Fibroblast of peridontal ligament (primary cell): ENCODE results near the gene CTSD.
A peak's percentile ranks its signal among the peaks of the same experiment; 100 is the strongest.

Source experiments
- DNase-seq: peaks from one replicate; pipeline ENCODE4 v3.0.0-alpha.2; 2010; ENCODE audit errors: extremely low read depth

The CTSD gene

DNA sequence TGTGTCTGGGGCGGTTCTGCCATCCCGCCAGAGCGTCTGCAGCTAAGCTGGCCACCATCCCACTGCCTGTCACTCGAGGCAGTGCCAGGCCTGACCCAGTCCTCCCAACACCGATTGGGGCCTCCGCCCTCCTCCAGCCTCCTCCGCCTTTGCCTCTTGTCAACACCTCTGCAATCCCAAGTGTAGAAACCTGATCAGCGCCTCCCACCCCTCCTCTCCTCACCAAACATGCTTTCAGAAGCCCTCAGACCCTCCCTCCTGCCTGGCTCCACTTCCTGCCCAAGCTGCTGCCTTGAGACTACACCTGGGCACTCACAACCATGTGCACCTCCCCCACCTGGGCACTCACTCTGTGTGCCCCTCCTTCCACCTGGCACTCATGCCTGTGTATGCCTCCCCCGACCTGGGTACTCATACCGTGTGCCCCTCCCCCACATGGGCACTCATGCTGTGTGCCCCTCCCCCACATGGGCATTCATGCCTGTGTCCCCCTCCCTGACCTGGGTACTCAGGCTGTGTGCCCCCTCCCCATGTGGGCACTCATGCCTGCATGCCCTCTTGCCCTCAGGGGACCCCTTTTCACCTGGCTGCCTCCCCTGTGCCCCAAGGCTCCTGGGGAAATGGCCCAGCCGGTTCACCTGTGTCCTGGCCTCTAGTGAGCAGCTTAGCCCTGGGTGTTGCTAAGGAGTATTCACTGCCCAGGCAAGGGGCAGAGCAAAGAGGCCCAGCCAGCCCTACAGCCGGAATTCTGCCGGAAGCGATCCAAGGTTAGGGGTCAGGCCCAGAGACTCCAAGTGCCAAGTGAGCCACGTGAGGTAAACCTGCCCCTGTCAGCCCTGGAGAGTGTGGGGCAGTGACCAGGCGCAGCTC, 7.8 kb downstream of the CTSD start:
- no peak for DNase-seq

DNA sequence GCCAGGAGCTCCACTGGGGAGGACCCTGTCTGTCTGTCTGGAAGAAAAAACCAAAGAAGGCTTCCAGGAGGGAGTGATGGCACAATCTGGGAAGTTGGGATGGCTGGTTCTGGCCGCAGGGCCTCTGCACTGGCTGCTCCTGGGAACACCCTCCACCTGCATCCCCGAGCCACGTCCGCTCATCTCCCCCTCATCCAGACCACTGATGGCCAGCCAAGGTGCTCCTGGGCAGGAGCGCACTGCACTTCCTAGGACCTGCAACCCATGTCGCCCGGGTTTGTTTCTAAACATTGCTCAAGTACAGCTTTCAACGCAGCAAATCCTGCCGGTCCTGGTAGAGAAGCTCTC, 8.4 kb downstream of the CTSD start:
- DNase-seq: no peak

GRCh38 chr11:1754376-1755150, 9.2 kb downstream of the CTSD start:
- no peak for DNase-seq

DNA sequence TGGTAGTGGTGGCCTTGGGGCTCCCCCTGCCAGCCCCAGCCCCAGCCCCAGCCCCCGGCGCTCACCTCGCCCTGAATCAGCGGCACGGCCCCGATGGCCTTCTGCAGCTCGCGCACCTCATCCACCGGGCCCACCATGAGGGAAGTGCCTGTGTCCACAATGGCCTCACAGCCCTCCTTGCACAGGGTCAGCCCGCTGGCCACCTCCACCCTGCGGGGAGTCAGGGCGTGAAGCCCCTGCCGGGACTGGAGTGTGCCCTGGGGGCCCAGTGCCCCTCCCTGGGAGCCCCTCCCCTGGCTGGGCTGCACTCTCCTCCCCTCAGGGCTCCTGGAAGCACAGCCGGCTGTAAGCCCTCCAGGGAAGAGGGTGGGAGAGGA, 9.8 kb downstream of the CTSD start:
- no peak for DNase-seq

DNA sequence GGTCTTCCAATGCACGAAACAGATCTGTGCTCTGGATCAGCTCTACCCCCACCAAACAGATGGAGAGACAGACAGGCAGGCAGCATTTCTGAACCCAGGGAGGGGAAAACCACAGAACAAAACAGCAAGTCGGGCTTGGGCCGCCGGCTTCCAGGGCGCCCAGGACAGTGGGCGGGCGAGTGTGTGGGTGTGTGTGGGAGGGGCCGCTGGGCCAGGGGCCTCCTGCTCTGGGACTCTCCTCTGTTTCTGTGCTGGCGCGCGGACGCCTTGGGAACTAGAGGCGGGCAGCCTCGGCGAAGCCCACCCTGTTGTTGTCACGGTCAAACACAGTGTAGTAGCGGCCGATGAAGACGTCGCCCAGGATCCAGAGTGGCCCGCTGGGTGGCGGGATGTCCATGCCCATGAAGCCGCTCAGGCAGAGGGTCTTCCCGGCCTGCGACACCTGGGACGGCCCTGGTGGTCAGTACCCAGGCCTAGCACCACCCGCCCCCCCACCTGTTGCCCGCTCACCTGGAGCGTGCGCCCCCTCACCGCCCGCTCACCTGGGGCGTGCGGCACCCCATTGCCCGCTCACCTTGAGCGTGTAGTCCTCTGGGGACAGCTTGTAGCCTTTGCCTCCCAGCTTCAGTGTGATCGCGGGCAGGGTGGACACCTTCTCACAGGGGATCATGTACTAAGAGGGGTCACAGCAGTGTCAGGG, 10.3 kb downstream of the CTSD start:
- DNase-seq: no peak

GRCh38 chr11:1752907-1753228, 10.9 kb downstream of the CTSD start:
- DNase-seq: no peak

GRCh38 chr11:1751999-1752906, 11.5 kb downstream of the CTSD start:
- no peak for DNase-seq

DNA sequence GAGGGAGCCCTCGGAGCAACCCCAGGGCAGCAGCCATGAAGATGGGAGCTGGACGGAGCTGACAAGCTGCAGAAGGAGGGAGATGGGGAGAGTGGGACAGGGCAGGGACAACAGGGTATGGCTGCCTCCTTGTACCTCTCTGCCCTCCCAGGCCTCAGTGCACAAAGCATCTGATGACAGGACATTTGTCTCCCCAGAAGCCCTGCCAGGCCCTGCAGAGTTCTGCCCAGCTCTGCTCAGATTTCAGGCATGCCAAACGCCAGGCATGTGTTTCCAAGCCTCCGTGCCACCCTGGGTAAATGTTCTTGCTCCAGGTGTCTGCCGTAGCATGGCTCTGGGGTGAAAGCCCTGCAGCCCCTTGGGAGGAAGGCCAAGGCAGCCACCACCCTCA, 12.2 kb downstream of the CTSD start:
- no peak for DNase-seq

GRCh38 chr11:1750840-1751530, 12.7 kb downstream of the CTSD start:
- no peak for DNase-seq

- no peak for DNase-seq
Observed at GRCh38 chr11:1750481-1750839, 13.3 kb downstream of the CTSD start, which contains the start of gene IFITM10. TSS of gene IFITM10 (minus strand) at chr11:1750595. CDS start at chr11:1750442, 153 bp downstream.

GRCh38 chr11:1749395-1750351, 14.1 kb downstream of the CTSD start:
- DNase-seq: peak; percentile 83

GRCh38 chr11:1748636-1749394, 14.9 kb downstream of the CTSD start:
- DNase-seq: no peak

- DNase-seq: no peak
Observed at GRCh38 chr11:1747753-1748635, 15.7 kb downstream of the CTSD start.

DNA sequence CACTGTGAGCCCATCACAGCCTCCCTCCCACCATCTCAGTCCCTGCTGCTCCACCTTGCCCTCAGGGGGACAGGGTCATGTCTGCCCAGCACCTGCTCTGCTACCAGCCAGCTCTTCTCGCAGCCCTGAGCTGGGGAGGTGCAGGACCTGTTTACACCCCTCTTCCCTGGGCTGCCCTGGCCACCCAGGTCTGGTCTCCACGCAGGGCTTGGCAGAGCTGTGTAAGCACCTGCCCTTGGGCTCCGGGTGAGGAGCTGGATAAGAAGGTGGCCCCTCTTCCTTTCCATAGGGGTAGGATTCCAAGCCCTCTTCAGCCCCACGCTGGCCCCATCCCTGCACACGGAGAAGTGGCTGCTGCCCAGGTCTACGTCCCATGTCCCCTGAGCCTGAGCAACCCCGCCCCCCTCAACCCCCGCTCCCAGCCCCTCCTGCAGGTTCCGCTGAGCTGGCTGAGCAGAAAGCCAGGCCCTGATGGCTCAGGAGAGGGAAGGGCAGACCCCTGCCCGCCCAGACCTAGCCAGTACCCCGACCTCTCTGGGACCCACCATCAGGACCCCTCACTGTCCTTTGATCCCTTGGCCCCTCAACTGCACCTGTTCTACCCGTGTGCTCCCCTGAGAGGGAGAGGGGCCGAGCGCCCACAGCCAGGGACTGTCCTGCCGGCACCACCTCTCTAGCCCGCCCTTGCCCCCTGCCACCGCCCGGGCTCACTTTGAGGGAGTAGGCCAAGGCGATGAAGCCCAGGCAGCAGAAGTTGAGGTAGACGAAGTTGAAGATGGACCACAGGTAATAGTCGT, 16.6 kb downstream of the CTSD start:
- no peak for DNase-seq

DNA sequence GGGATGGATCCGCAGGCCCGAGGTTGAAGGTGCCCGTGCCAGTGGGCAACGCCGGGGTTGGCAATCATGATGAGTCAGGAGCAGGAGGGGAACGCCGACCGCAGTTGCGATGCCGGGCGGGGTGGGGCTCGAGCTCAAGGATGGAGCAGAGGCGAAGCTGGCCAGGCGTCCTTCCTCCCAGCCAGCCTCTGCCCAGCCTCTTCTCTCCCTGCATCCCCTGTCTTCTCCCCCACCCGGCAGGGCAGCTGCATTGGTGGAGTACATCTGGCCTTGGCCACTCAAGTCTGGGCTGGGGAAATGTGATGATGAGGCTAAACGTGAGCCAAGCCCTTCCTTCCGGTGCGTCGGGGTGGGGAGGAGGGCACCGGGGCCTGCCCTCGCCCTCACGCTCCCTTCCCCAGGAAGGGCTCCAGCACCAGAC, 17.2 kb downstream of the CTSD start:
- DNase-seq: no peak

- DNase-seq: no peak
Observed at GRCh38 chr11:1745701-1746320, 17.9 kb downstream of the CTSD start.
